OCI-LY1 (cell line): ENCODE results near the gene CTBP2.

Experiments
- EZH2 ChIP-seq: fragments of 200-600 bp; sonication (generic), shearing (Covaris generic); IDR thresholded peaks from 2 replicates; pipeline ENCODE4 v1.8.0; 2017; ENCODE audit warnings: borderline replicate concordance, mixed run types, mild to moderate bottlenecking, antibody characterized with exemption, low read length, moderate library complexity, mixed read lengths
- TF ChIP-seq, protein P1 (sequence below): fragments of 200-600 bp; sonication (generic), shearing (Covaris generic); IDR thresholded peaks from 2 replicates; pipeline ENCODE4 v1.5.1; 2017; ENCODE audit warnings: mild to moderate bottlenecking, antibody characterized with exemption, low read length, moderate library complexity, mixed read lengths

DNA sequence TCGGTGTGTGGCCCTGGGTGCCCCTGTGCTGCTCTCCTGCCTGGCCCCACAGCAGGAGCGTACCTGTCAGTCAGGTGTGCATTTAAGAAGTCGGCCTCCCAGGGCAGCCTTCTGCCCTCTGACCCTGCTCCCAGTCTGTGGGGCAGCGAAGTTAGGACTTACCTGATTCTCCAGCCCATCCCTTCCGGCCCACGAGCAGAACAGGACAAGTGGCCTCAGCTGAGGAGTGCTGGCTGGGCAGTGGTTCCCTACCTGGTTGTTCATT, 24.7 kb downstream of the CTBP2 start:
- TF ChIP-seq, protein P1, sequence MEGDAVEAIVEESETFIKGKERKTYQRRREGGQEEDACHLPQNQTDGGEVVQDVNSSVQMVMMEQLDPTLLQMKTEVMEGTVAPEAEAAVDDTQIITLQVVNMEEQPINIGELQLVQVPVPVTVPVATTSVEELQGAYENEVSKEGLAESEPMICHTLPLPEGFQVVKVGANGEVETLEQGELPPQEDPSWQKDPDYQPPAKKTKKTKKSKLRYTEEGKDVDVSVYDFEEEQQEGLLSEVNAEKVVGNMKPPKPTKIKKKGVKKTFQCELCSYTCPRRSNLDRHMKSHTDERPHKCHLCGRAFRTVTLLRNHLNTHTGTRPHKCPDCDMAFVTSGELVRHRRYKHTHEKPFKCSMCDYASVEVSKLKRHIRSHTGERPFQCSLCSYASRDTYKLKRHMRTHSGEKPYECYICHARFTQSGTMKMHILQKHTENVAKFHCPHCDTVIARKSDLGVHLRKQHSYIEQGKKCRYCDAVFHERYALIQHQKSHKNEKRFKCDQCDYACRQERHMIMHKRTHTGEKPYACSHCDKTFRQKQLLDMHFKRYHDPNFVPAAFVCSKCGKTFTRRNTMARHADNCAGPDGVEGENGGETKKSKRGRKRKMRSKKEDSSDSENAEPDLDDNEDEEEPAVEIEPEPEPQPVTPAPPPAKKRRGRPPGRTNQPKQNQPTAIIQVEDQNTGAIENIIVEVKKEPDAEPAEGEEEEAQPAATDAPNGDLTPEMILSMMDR, result no peak
- TF ChIP-seq EZH2, result no peak
